Thymus (tissue), 11 donors: ENCODE measurements around the gene GPR42. TPM values are rescaled to one million over a fixed set of nuclear protein-coding genes. Genes with fewer than 3 reads are reported as not detected.
"Not testable (repeated sequence)": the region's sequence is repeated elsewhere in the genome, so short reads cannot be mapped to it uniquely, and the experiment has no call there.

Experiments used
- DNase-seq, 9 donors: peaks; one replicate each; pipeline ENCODE4 v3.0.0-alpha.2; 2013; ENCODE audit warnings: low spot score in 9 of 9, low read depth in 6 of 9, missing footprints in 1 of 9
- H3K27ac ChIP-seq, 2 donors: one replicate each; pipeline ENCODE4 v1.5.1; 2013; ENCODE audit warnings: control low read depth in 1 of 2, low read depth in 1 of 2, low read length in 1 of 2, mild to moderate bottlenecking in 1 of 2, moderate library complexity in 1 of 2
- H3K27me3 ChIP-seq, 2 donors: one replicate each; pipeline ENCODE4 v1.5.1; 2013; ENCODE audit warnings: low read length in 1 of 2; ENCODE audit not compliant: control insufficient read depth in 2 of 2, insufficient read depth in 1 of 2
- H3K36me3 ChIP-seq, 2 donors: one replicate each; pipeline ENCODE4 v1.5.1; 2013; ENCODE audit warnings: low read length in 1 of 2, mild to moderate bottlenecking in 1 of 2, moderate library complexity in 1 of 2; ENCODE audit not compliant: control insufficient read depth in 2 of 2, insufficient read depth in 2 of 2
- H3K4me1 ChIP-seq, 2 donors: one replicate each; pipeline ENCODE4 v1.5.1; 2013; ENCODE audit warnings: low read length in 2 of 2; ENCODE audit not compliant: control insufficient read depth in 2 of 2, insufficient read depth in 2 of 2
- H3K4me3 ChIP-seq, 2 donors: one replicate each; pipeline ENCODE4 v1.5.1; 2013; ENCODE audit warnings: low read length in 2 of 2, control low read depth in 1 of 2, mild to moderate bottlenecking in 1 of 2
- H3K9me3 ChIP-seq, 2 donors: one replicate each; pipeline ENCODE4 v1.5.1; 2013; ENCODE audit warnings: low read length in 1 of 2, mild to moderate bottlenecking in 1 of 2; ENCODE audit not compliant: control insufficient read depth in 2 of 2, insufficient read depth in 1 of 2
- WGBS: extraction: QIAGEN DNeasy Blood & Tissue Kit; methylation state at CpG from one replicate; pipeline ENCODE4 v1.1.7; 2013; 5-methylcytosine and 5-hydroxymethylcytosine counted together
- polyA plus RNA-seq: library from polyadenylated mRNA; stranded (reverse); fragments of 200-250 nt; gene quantifications from one replicate; pipeline ENCODE4 v1.2.3, GENCODE V29; 2013
- total RNA-seq: library from RNA; stranded (reverse); fragments of 120-200 nt; gene quantifications from one replicate; pipeline ENCODE4 v1.2.4, GENCODE V29; 2013
- donor health status: healthy.

The GPR42 gene
- total and polyA plus RNA-seq, 2 donors = 0.05 to 0.25 TPM

GRCh38 chr19:35398570-35398969 is 27.7 kb downstream of the GPR42 start:
- H3K27ac ChIP-seq = no peak overlapping the region
- H3K4me1 ChIP-seq = no peaks in the 10 kb centered on the region
- DNase-seq = no peak
- no peak overlapping the region for H3K4me3 ChIP-seq
- whole genome bisulfite sequencing = 94% methylated on average over 12 of the region's 12 CpGs
- H3K27me3 ChIP-seq = no peaks in the 10 kb centered on the region
- no peaks in the 10 kb centered on the region for H3K9me3 ChIP-seq
- H3K36me3 ChIP-seq = no peaks in the 10 kb centered on the region

GRCh38 chr19:35399231-35399630 is 28.4 kb downstream of the GPR42 start:
- Histone ChIP-seq H3K4me1 (no peaks in the 10 kb centered on the region), H3K27ac (no peak overlapping the region), H3K9me3 (no peaks in the 10 kb centered on the region), H3K4me3 (no peak overlapping the region), H3K27me3 (no peaks in the 10 kb centered on the region), H3K36me3 (no peaks in the 10 kb centered on the region)
- no peak for DNase-seq
- WGBS = 93% methylated on average over 4 of the region's 4 CpGs

- no peak overlapping the region for H3K4me3 ChIP-seq
- H3K36me3 ChIP-seq = no peaks in the 10 kb centered on the region
- H3K4me1 ChIP-seq = no peaks in the 10 kb centered on the region
- H3K9me3 ChIP-seq = no peaks in the 10 kb centered on the region
- DNase-seq = no peak
- WGBS = 81% methylated on average over 10 of the region's 10 CpGs
- H3K27me3 ChIP-seq = no peaks in the 10 kb centered on the region
- H3K27ac ChIP-seq = no peak overlapping the region
Measured at GRCh38 chr19:35399948-35400772, 29.3 kb downstream of the GPR42 start.

- no peak for DNase-seq
- Histone ChIP-seq H3K36me3 (no peaks in the 10 kb centered on the region), H3K27me3 (no peaks in the 10 kb centered on the region), H3K27ac (no peak overlapping the region), H3K9me3 (no peaks in the 10 kb centered on the region), H3K4me3 (no peak overlapping the region), H3K4me1 (no peaks in the 10 kb centered on the region)
- 96% methylated on average over 7 of the region's 7 CpGs for WGBS
Measured at GRCh38 chr19:35400773-35401100, 29.9 kb downstream of the GPR42 start.

- not testable (repeated sequence) for H3K4me1 ChIP-seq, H3K27me3 ChIP-seq, H3K9me3 ChIP-seq, H3K36me3 ChIP-seq, H3K27ac ChIP-seq, H3K4me3 ChIP-seq, DNase-seq
- 94% methylated on average over 9 of the region's 9 CpGs for WGBS
Measured at GRCh38 chr19:35401416-35401815, 30.5 kb downstream of the GPR42 start.

GRCh38 chr19:35403116-35403760 is 32.4 kb downstream of the GPR42 start:
- 95% methylated on average over 8 of the region's 8 CpGs for WGBS
- no peaks in the 10 kb centered on the region for H3K36me3 ChIP-seq
- no peak overlapping the region for H3K27ac ChIP-seq
- H3K4me3 ChIP-seq = no peak overlapping the region
- no peaks in the 10 kb centered on the region for H3K27me3 ChIP-seq
- H3K9me3 ChIP-seq = no peaks in the 10 kb centered on the region
- H3K4me1 ChIP-seq = no peaks in the 10 kb centered on the region
- DNase-seq = no peak

- H3K27ac ChIP-seq = no peak overlapping the region
- no peak overlapping the region for H3K4me3 ChIP-seq
- whole genome bisulfite sequencing = 92% methylated on average over 11 of the region's 11 CpGs
- no peaks in the 10 kb centered on the region for H3K36me3 ChIP-seq
- H3K4me1 ChIP-seq = no peaks in the 10 kb centered on the region
- H3K9me3 ChIP-seq = no peaks in the 10 kb centered on the region
- DNase-seq = no peak
- peaks cover 0 to 2% of the 10 kb centered on the region in 2 donors for H3K27me3 ChIP-seq
Measured at GRCh38 chr19:35404879-35405622, 34.2 kb downstream of the GPR42 start.

- H3K36me3 ChIP-seq = no peaks in the 10 kb centered on the region
- H3K4me1 ChIP-seq = no peaks in the 10 kb centered on the region
- DNase-seq = no peak
- no peak overlapping the region for H3K27ac ChIP-seq
- H3K9me3 ChIP-seq = no peaks in the 10 kb centered on the region
- WGBS = 90% methylated on average over 6 of the region's 6 CpGs
- H3K27me3 ChIP-seq = peaks cover 0 to 2% of the 10 kb centered on the region in 2 donors
- H3K4me3 ChIP-seq = no peak overlapping the region
Measured at GRCh38 chr19:35407619-35408018, 36.8 kb downstream of the GPR42 start.
